H9 (cell line): ENCODE results near the gene ULK3. TPM values are rescaled to one million over a fixed set of nuclear protein-coding genes. Genes with fewer than 3 reads are reported as not detected.

Experiments used
- DNase-seq: peaks from one replicate; pipeline ENCODE4 v3.0.0-alpha.2; 2017
- H2AFZ ChIP-seq: one replicate; pipeline ENCODE4 v1.6.1; 2013; ENCODE audit warnings: mild to moderate bottlenecking, low read length, control low read depth, moderate library complexity
- H2AK5ac ChIP-seq: 2 replicates; pipeline ENCODE4 v1.6.1; 2013; ENCODE audit warnings: low read length, control low read depth, mixed read lengths; ENCODE audit not compliant: insufficient read length
- H2BK120ac ChIP-seq: one replicate; pipeline ENCODE4 v1.6.1; 2013; ENCODE audit warnings: low read depth, mild to moderate bottlenecking, low read length, control low read depth, inconsistent platforms; ENCODE audit not compliant: poor library complexity, severe bottlenecking
- H2BK12ac ChIP-seq: 2 replicates; pipeline ENCODE4 v1.6.1; 2013; ENCODE audit warnings: low read length, control low read depth, mixed read lengths, low read depth; ENCODE audit not compliant: insufficient read length
- H2BK15ac ChIP-seq: 2 replicates; pipeline ENCODE4 v1.6.1; 2013; ENCODE audit warnings: low read depth, low read length, control low read depth
- H2BK20ac ChIP-seq: one replicate; pipeline ENCODE4 v1.6.1; 2013; ENCODE audit warnings: low read depth, mild to moderate bottlenecking, low read length, control low read depth, inconsistent platforms; ENCODE audit not compliant: poor library complexity, severe bottlenecking
- H2BK5ac ChIP-seq: 2 replicates; pipeline ENCODE4 v1.6.1; 2013; ENCODE audit warnings: low read length, control low read depth, mixed read lengths; ENCODE audit not compliant: insufficient read length
- H3K14ac ChIP-seq: 2 replicates; pipeline ENCODE4 v1.6.1; 2013; ENCODE audit warnings: low read length, control low read depth; ENCODE audit not compliant: insufficient read depth
- H3K18ac ChIP-seq: 2 replicates; pipeline ENCODE4 v1.6.1; 2013; ENCODE audit warnings: low read depth, mild to moderate bottlenecking, mixed read lengths, low read length, control low read depth; ENCODE audit not compliant: insufficient read length
- H3K23ac ChIP-seq: 2 replicates; pipeline ENCODE4 v1.6.1; 2013; ENCODE audit warnings: low read length, control low read depth, mixed read lengths, low read depth; ENCODE audit not compliant: insufficient read length
- H3K23me2 ChIP-seq: 2 replicates; pipeline ENCODE4 v1.6.1; 2013; ENCODE audit warnings: low read depth, mild to moderate bottlenecking, mixed read lengths, low read length, control low read depth; ENCODE audit not compliant: insufficient read length, poor library complexity, severe bottlenecking
- H3K27ac ChIP-seq: 2 replicates; pipeline ENCODE4 v1.5.1; 2013; ENCODE audit warnings: low read length, control low read depth, mixed read lengths, low read depth; ENCODE audit not compliant: insufficient read length
- H3K27me3 ChIP-seq: 2 replicates; pipeline ENCODE4 v1.6.1; 2013; ENCODE audit warnings: low read length, control low read depth, inconsistent platforms; ENCODE audit not compliant: insufficient read depth
- H3K4ac ChIP-seq: 2 replicates; pipeline ENCODE4 v1.6.1; 2013; ENCODE audit warnings: low read depth, mild to moderate bottlenecking, control low read depth, inconsistent platforms, low read length, moderate library complexity
- H3K4me1 ChIP-seq: 2 replicates; pipeline ENCODE4 v1.6.1; 2013; ENCODE audit warnings: low read length, control low read depth, inconsistent platforms; ENCODE audit not compliant: insufficient read depth
- H3K4me2 ChIP-seq: 2 replicates; pipeline ENCODE4 v1.6.1; 2013; ENCODE audit warnings: low read length, control low read depth, mixed read lengths; ENCODE audit not compliant: insufficient read length, insufficient read depth
- H3K56ac ChIP-seq: 2 replicates; pipeline ENCODE4 v1.6.1; 2013; ENCODE audit warnings: low read depth, mild to moderate bottlenecking, mixed read lengths, low read length, control low read depth; ENCODE audit not compliant: insufficient read length
- H3K79me1 ChIP-seq: 2 replicates; pipeline ENCODE4 v1.6.1; 2013; ENCODE audit warnings: low read depth, mild to moderate bottlenecking, moderate library complexity, low read length, control low read depth, inconsistent platforms; ENCODE audit not compliant: insufficient read depth, poor library complexity, severe bottlenecking
- H3K79me2 ChIP-seq: 2 replicates; pipeline ENCODE4 v1.6.1; 2013; ENCODE audit warnings: low read length, control low read depth, inconsistent platforms; ENCODE audit not compliant: insufficient read depth
- H3K9ac ChIP-seq: 2 replicates; pipeline ENCODE4 v1.6.1; 2013; ENCODE audit warnings: low read length, control low read depth, mixed read lengths; ENCODE audit not compliant: insufficient read length; ENCODE audit errors: extremely low read depth
- H3K9me3 ChIP-seq: one replicate; pipeline ENCODE4 v1.6.1; 2013; ENCODE audit warnings: low read depth, low read length, inconsistent platforms; ENCODE audit not compliant: control insufficient read depth
- H3T11ph ChIP-seq: one replicate; pipeline ENCODE4 v1.6.1; 2013; ENCODE audit warnings: mild to moderate bottlenecking, low read length, control low read depth, inconsistent platforms
- H4K20me1 ChIP-seq: one replicate; pipeline ENCODE4 v1.6.1; 2013; ENCODE audit not compliant: control insufficient read depth, insufficient read length, insufficient read depth
- H4K5ac ChIP-seq: 2 replicates; pipeline ENCODE4 v1.6.1; 2013; ENCODE audit warnings: low read depth, mild to moderate bottlenecking, mixed read lengths, low read length, control low read depth; ENCODE audit not compliant: insufficient read length
- H4K8ac ChIP-seq: replicated peaks from 2 replicates; pipeline ENCODE4 v1.6.1; 2013; ENCODE audit warnings: low read length, control low read depth, mixed read lengths, low read depth; ENCODE audit not compliant: insufficient read length
- H4K91ac ChIP-seq: 2 replicates; pipeline ENCODE4 v1.6.1; 2013; ENCODE audit warnings: low read depth, mild to moderate bottlenecking, moderate library complexity, mixed read lengths, low read length, control low read depth; ENCODE audit not compliant: insufficient read length
- H3K27ac Mint-ChIP-seq, 3 experiments: 2 replicates in 2 of 3; 3 replicates in 1 of 3; pipeline ENCODE4 v1.8.0; 2020 to 2021; ENCODE audit warnings: mixed read lengths in 3 of 3, mild to moderate bottlenecking in 1 of 3, moderate library complexity in 1 of 3
- H3K27me3 Mint-ChIP-seq: 2 replicates; pipeline ENCODE4 v1.8.0; 2021; ENCODE audit warnings: low read depth, mild to moderate bottlenecking, moderate library complexity, mixed read lengths
- H3K36me3 Mint-ChIP-seq, 3 experiments: 2 replicates in 2 of 3; 3 replicates in 1 of 3; pipeline ENCODE4 v1.8.0; 2020 to 2021; ENCODE audit warnings: low read depth in 3 of 3, mixed read lengths in 3 of 3; ENCODE audit not compliant: insufficient read depth in 1 of 3
- H3K4me1 Mint-ChIP-seq, 2 experiments: 2 replicates each; pipeline ENCODE4 v1.8.0; 2020; ENCODE audit warnings: mixed read lengths in 2 of 2
- H3K4me3 Mint-ChIP-seq, 2 experiments: 2 replicates in 1 of 2; 3 replicates in 1 of 2; pipeline ENCODE4 v1.8.0; 2020 to 2021; ENCODE audit warnings: mild to moderate bottlenecking in 2 of 2, mixed read lengths in 2 of 2, moderate library complexity in 1 of 2
- H3K9me3 Mint-ChIP-seq, 2 experiments: 2 replicates in 1 of 2; 3 replicates in 1 of 2; pipeline ENCODE4 v1.8.0; 2020; ENCODE audit warnings: mild to moderate bottlenecking in 2 of 2, mixed read lengths in 2 of 2, moderate library complexity in 1 of 2
- CTCF ChIP-seq: fragments of 200-600 bp; sonication (generic); conservative IDR thresholded peaks from 3 replicates; pipeline ENCODE4 v1.8.0; 2021; ENCODE audit warnings: antibody characterized with exemption, mild to moderate bottlenecking
- WGBS: extraction: QIAGEN DNeasy Blood & Tissue Kit; methylation state at CpG from one replicate; pipeline ENCODE4 v1.1.7; 2013; ENCODE audit warnings: missing lambda C conversion rate, low lambda C conversion rate, mixed read lengths; ENCODE audit not compliant: insufficient read length; ENCODE audit errors: extremely low coverage; 5-methylcytosine and 5-hydroxymethylcytosine counted together
- total RNA-seq: library from RNA; stranded (reverse); gene quantifications from 2 replicates; pipeline ENCODE4 v1.2.1, GENCODE V29; 2021

ULK3 gene
- total RNA-seq, 1 experiment from 2014 or later = 34.0 TPM

GRCh38 chr15:74872702-74873035 lies 29.7 kb upstream of the ULK3 start:
- Histone ChIP-seq H3T11ph (no peak overlapping the region), H3K27ac (no peak overlapping the region), H4K20me1 (no peaks in the 10 kb centered on the region), H3K79me2 (peaks cover 11% of the 10 kb centered on the region; the same call in 1 of the 2 replicates), H3K23ac (no peak overlapping the region), H3K56ac (no peak overlapping the region), H3K79me1 (peaks cover 2% of the 10 kb centered on the region), H2BK120ac (no peak overlapping the region), H3K4ac (no peak overlapping the region), H2BK15ac (no peak overlapping the region), H4K8ac (no peak overlapping the region), H3K23me2 (peaks cover 12% of the 10 kb centered on the region), H3K18ac (no peak overlapping the region), H3K14ac (no peak overlapping the region), H2AFZ (no peak overlapping the region), H3K27me3 (no peaks in the 10 kb centered on the region), H3K9ac (peak overlapping the region; percentile 39), H2BK20ac (no peak overlapping the region), H3K4me1 (no peaks in the 10 kb centered on the region), H2AK5ac (no peak overlapping the region), H4K91ac (no peak overlapping the region), H2BK12ac (no peak overlapping the region), H3K4me2 (peak overlapping the region; percentile 83), H4K5ac (no peak overlapping the region), H2BK5ac (no peak overlapping the region), H3K9me3 (no peaks in the 10 kb centered on the region)
- H3K4me1 Mint-ChIP-seq = peaks cover 14 to 17% of the 10 kb centered on the region in 2 experiments
- no peak for DNase-seq
- no CpG with 5 or more reads among the region's 11 CpGs for WGBS
- H3K4me3 Mint-ChIP-seq = peak overlapping the region; percentile 89 to 92
- peaks cover 4% of the 10 kb centered on the region in 2 experiments; a peak in 3 of 5 replicates for H3K9me3 Mint-ChIP-seq
- TF ChIP-seq CTCF = no peak
- H3K36me3 Mint-ChIP-seq = peaks cover 8 to 24% (median 10%) of the 10 kb centered on the region in 3 experiments
- H3K27me3 Mint-ChIP-seq = peaks cover 2% of the 10 kb centered on the region; the same call in 1 of the 2 replicates
- H3K27ac Mint-ChIP-seq = peak overlapping the region; percentile 15 to 98 (median 79); a peak in 6 of 7 replicates
